Trophoblast cell (in vitro differentiated cells and primary cell): Measurements from ENCODE around the gene FKBP9.

Source experiments
- DNase-seq, 2 donors: peaks; one replicate each; pipeline ENCODE4 v3.0.0-alpha.2; 2016
- H2AFZ ChIP-seq: 2 replicates; pipeline ENCODE4 v1.6.1; 2013; ENCODE audit warnings: low read length, moderate library complexity, mild to moderate bottlenecking; ENCODE audit not compliant: insufficient read depth, poor library complexity
- H2AK5ac ChIP-seq: 2 replicates; pipeline ENCODE4 v1.6.1; 2013; ENCODE audit warnings: mild to moderate bottlenecking, low read length
- H2BK120ac ChIP-seq: 2 replicates; pipeline ENCODE4 v1.6.1; 2013; ENCODE audit warnings: low read length, mild to moderate bottlenecking, moderate library complexity; ENCODE audit not compliant: insufficient read depth, poor library complexity
- H2BK12ac ChIP-seq: 2 replicates; pipeline ENCODE4 v1.6.1; 2013; ENCODE audit warnings: mild to moderate bottlenecking, low read length, moderate library complexity
- H2BK5ac ChIP-seq: 2 replicates; pipeline ENCODE4 v1.6.1; 2013; ENCODE audit warnings: low read length, low read depth, moderate library complexity, mild to moderate bottlenecking; ENCODE audit not compliant: poor library complexity
- H3K14ac ChIP-seq: 2 replicates; pipeline ENCODE4 v1.6.1; 2013; ENCODE audit warnings: mild to moderate bottlenecking, low read length
- H3K18ac ChIP-seq: 2 replicates; pipeline ENCODE4 v1.6.1; 2013; ENCODE audit warnings: mild to moderate bottlenecking, low read length
- H3K23ac ChIP-seq: 2 replicates; pipeline ENCODE4 v1.6.1; 2013; ENCODE audit warnings: low read length
- H3K27ac ChIP-seq: 2 replicates; pipeline ENCODE4 v1.5.1; 2013; ENCODE audit warnings: low read depth, mild to moderate bottlenecking, inconsistent platforms, low read length, moderate library complexity
- H3K27me3 ChIP-seq: 2 replicates; pipeline ENCODE4 v1.6.1; 2013; ENCODE audit warnings: inconsistent platforms, mild to moderate bottlenecking, low read length, moderate library complexity; ENCODE audit not compliant: insufficient read depth
- H3K36me3 ChIP-seq, 2 experiments: 1 replicate in 1 of 2; 2 replicates in 1 of 2; pipeline ENCODE4 v1.6.1; 2013; ENCODE audit warnings: low read length in 2 of 2, mild to moderate bottlenecking in 2 of 2, moderate library complexity in 1 of 2; ENCODE audit not compliant: insufficient read depth in 2 of 2, control insufficient read depth in 1 of 2
- H3K4ac ChIP-seq: 2 replicates; pipeline ENCODE4 v1.6.1; 2013; ENCODE audit warnings: low read depth, mild to moderate bottlenecking, low read length, moderate library complexity
- H3K4me1 ChIP-seq, 2 experiments: 1 replicate in 1 of 2; 2 replicates in 1 of 2; pipeline ENCODE4 v1.6.1; 2013; ENCODE audit warnings: low read length in 2 of 2, mild to moderate bottlenecking in 2 of 2, moderate library complexity in 1 of 2; ENCODE audit not compliant: insufficient read depth in 2 of 2, control insufficient read depth in 1 of 2
- H3K4me2 ChIP-seq: 2 replicates; pipeline ENCODE4 v1.6.1; 2013; ENCODE audit warnings: inconsistent platforms, mild to moderate bottlenecking, low read length, moderate library complexity
- H3K4me3 ChIP-seq: 2 replicates; pipeline ENCODE4 v1.5.1; 2013; ENCODE audit warnings: mild to moderate bottlenecking, low read depth, low read length, inconsistent platforms
- H3K79me1 ChIP-seq: one replicate; pipeline ENCODE4 v1.6.1; 2013; ENCODE audit warnings: low read length
- H3K79me2 ChIP-seq: 2 replicates; pipeline ENCODE4 v1.6.1; 2013; ENCODE audit warnings: low read length, mild to moderate bottlenecking; ENCODE audit not compliant: control insufficient read depth, insufficient read depth, poor library complexity
- H3K9ac ChIP-seq: 2 replicates; pipeline ENCODE4 v1.6.1; 2013; ENCODE audit warnings: mild to moderate bottlenecking, low read length
- H3K9me3 ChIP-seq: 2 replicates; pipeline ENCODE4 v1.6.1; 2013; ENCODE audit warnings: low read depth, mild to moderate bottlenecking, control low read depth, inconsistent platforms, low read length; ENCODE audit not compliant: insufficient read depth
- H4K12ac ChIP-seq: 2 replicates; pipeline ENCODE4 v1.6.1; 2013; ENCODE audit warnings: low read depth, mild to moderate bottlenecking, low read length, moderate library complexity
- H4K8ac ChIP-seq: 2 replicates; pipeline ENCODE4 v1.6.1; 2013; ENCODE audit warnings: low read depth, mild to moderate bottlenecking, low read length, moderate library complexity
- H4K91ac ChIP-seq: one replicate; pipeline ENCODE4 v1.6.1; 2013; ENCODE audit warnings: low read depth, mild to moderate bottlenecking, low read length, moderate library complexity
- WGBS: extraction: QIAGEN DNeasy Blood & Tissue Kit; methylation state at CpG from one replicate; pipeline ENCODE4 v1.1.7; 2013; ENCODE audit warnings: missing lambda C conversion rate; ENCODE audit not compliant: insufficient read length, insufficient coverage; ENCODE audit errors: extremely low coverage; 5-methylcytosine and 5-hydroxymethylcytosine counted together

FKBP9 gene

GRCh38 chr7:32943252-32944030 lies 13.8 kb upstream of the FKBP9 start:
- no CpG with 5 or more reads among the region's 6 CpGs for WGBS
- Histone ChIP-seq H2BK12ac (no peak overlapping the region), H3K36me3 (no peaks in the 10 kb centered on the region), H2AK5ac (no peak overlapping the region), H3K14ac (no peak overlapping the region), H2BK120ac (no peak overlapping the region), H3K4me1 (peaks cover 0 to 5% of the 10 kb centered on the region in 2 experiments), H3K4me2 (peak overlapping the region; percentile 88), H3K4ac (no peak overlapping the region), H4K8ac (no peak overlapping the region), H3K9me3 (peaks cover 1% of the 10 kb centered on the region), H3K79me2 (no peaks in the 10 kb centered on the region), H4K91ac (no peak overlapping the region), H3K4me3 (no peak overlapping the region), H3K9ac (no peak overlapping the region), H3K18ac (no peak overlapping the region), H2AFZ (no peak overlapping the region), H4K12ac (no peak overlapping the region), H3K27me3 (peaks cover 15% of the 10 kb centered on the region), H3K79me1 (no peaks in the 10 kb centered on the region), H3K23ac (no peak overlapping the region), H3K27ac (no peak overlapping the region), H2BK5ac (no peak overlapping the region)
- no peak for DNase-seq

DNA sequence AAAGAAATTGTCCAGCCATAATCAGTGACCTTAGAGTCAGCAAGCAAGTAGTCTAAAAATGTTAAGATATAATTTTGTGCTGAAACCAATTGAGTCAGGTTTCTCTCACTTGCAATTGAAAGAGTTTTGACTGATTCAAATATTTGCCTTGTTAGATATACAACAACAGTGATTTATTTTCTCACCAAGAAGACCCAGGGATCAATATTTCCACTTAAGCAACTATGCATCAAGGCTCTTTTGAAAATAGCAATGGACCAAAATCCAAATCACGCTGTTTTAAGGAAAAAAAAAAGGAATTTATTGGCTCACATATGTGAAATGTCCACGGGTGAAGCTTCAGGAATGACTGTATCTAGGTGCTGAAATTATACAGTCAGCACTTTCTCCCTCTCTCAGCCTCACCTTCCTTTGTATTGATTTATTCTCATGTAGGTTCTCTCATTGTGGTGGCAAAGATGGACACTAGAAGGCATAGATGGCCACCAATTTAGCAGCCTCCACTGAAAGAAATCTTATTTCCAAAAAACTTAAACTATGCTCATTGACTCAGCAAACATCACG lies 9.7 kb upstream of the FKBP9 start:
- DNase-seq = no peak
- no peak overlapping the region for H3K4me3 ChIP-seq
- H3K23ac ChIP-seq = no peak overlapping the region
- no peak overlapping the region for H2AK5ac ChIP-seq
- peaks cover 3% of the 10 kb centered on the region for H3K9me3 ChIP-seq
- no peak overlapping the region for H3K4me2 ChIP-seq
- no peak overlapping the region for H3K4ac ChIP-seq
- no peak overlapping the region for H3K18ac ChIP-seq
- no peak overlapping the region for H4K91ac ChIP-seq
- peaks cover 0 to 4% of the 10 kb centered on the region in 2 experiments for H3K4me1 ChIP-seq
- H2BK120ac ChIP-seq = no peak overlapping the region
- H3K9ac ChIP-seq = no peak overlapping the region
- no peak overlapping the region for H2AFZ ChIP-seq
- no peaks in the 10 kb centered on the region for H3K36me3 ChIP-seq
- H2BK5ac ChIP-seq = no peak overlapping the region
- WGBS = no CpG with 5 or more reads among the region's 3 CpGs
- H3K79me1 ChIP-seq = no peaks in the 10 kb centered on the region
- no peak overlapping the region for H4K12ac ChIP-seq
- H3K27me3 ChIP-seq = peaks cover 4% of the 10 kb centered on the region
- H3K79me2 ChIP-seq = no peaks in the 10 kb centered on the region
- no peak overlapping the region for H3K14ac ChIP-seq
- H3K27ac ChIP-seq = no peak overlapping the region
- no peak overlapping the region for H2BK12ac ChIP-seq
- H4K8ac ChIP-seq = no peak overlapping the region

DNA sequence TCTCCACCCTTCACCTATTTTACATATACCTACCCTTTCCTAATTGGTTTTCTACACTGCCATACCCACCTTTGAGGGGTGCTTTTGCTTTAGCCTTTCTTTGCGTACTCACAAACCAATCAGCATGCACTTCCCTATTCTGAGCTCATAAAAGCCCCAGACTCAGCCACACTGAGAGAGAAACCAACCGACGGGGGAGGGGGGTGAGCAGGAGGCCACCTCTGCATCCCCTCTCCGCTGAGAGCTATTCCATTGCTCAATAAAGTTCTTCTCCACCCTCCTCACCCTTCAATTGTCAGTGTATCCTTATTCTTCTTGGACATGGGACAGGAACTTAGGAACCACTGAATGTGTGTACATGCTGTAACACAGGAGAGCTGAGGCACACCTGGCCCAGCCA lies 9.0 kb upstream of the FKBP9 start:
- no peak overlapping the region for H3K18ac ChIP-seq
- H2AFZ ChIP-seq = no peak overlapping the region
- H3K4me3 ChIP-seq = peak overlapping the region; percentile 31
- no peaks in the 10 kb centered on the region for H3K36me3 ChIP-seq
- no peak overlapping the region for H4K8ac ChIP-seq
- no peak overlapping the region for H3K14ac ChIP-seq
- H3K4me1 ChIP-seq = no peaks in the 10 kb centered on the region
- DNase-seq = no peak
- H3K79me2 ChIP-seq = no peaks in the 10 kb centered on the region
- no peak overlapping the region for H4K12ac ChIP-seq
- no peak overlapping the region for H3K27ac ChIP-seq
- no peak overlapping the region for H2BK5ac ChIP-seq
- no peak overlapping the region for H3K4ac ChIP-seq
- H2BK12ac ChIP-seq = no peak overlapping the region
- H3K9me3 ChIP-seq = peaks cover 3% of the 10 kb centered on the region
- no peak overlapping the region for H4K91ac ChIP-seq
- WGBS = no CpG with 5 or more reads among the region's 4 CpGs
- no peaks in the 10 kb centered on the region for H3K27me3 ChIP-seq
- no peak overlapping the region for H2BK120ac ChIP-seq
- H3K79me1 ChIP-seq = no peaks in the 10 kb centered on the region
- H3K4me2 ChIP-seq = no peak overlapping the region
- H2AK5ac ChIP-seq = no peak overlapping the region
- no peak overlapping the region for H3K9ac ChIP-seq
- H3K23ac ChIP-seq = no peak overlapping the region

DNA sequence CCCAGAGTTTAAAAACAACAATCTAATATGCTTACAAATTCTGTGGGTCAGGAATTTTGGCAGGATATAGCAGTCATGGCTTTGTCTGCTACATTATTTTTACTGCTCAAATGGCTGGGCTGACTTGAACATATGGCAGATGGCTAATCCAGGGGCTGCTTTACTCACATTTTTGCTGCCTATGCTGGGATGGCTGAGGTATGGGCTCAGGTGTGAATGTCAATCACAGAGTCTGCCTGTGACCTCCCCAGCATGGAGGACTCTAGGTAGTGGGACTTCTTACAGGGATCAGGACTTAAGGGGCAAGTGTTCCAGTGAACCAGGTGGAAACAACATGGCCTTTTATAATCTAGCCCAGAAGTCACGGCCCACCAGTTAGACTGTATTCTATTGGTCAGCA lies 4.4 kb upstream of the FKBP9 start:
- no CpG with 5 or more reads among the region's 1 CpG for WGBS
- Histone ChIP-seq H3K9me3 (peaks cover 3% of the 10 kb centered on the region), H3K4me2 (no peak overlapping the region), H3K18ac (no peak overlapping the region), H4K12ac (no peak overlapping the region), H3K4ac (no peak overlapping the region), H3K9ac (no peak overlapping the region), H2AFZ (no peak overlapping the region), H4K91ac (no peak overlapping the region), H3K27ac (no peak overlapping the region), H2BK12ac (no peak overlapping the region), H2BK120ac (no peak overlapping the region), H3K14ac (no peak overlapping the region), H3K4me3 (no peak overlapping the region), H3K36me3 (no peaks in the 10 kb centered on the region), H4K8ac (no peak overlapping the region), H3K27me3 (no peaks in the 10 kb centered on the region), H2BK5ac (no peak overlapping the region), H3K79me2 (peaks cover 4% of the 10 kb centered on the region), H2AK5ac (no peak overlapping the region), H3K79me1 (peaks cover 7% of the 10 kb centered on the region), H3K23ac (no peak overlapping the region), H3K4me1 (peaks cover 0 to under 1% of the 10 kb centered on the region in 2 experiments)
- no peak for DNase-seq
